Large intestine (tissue), 3 donors: Measurements from ENCODE around the gene FARP2. TPM values are rescaled to one million over a fixed set of nuclear protein-coding genes. Genes with fewer than 3 reads are reported as not detected.
"Not testable (repeated sequence)": the region's sequence is repeated elsewhere in the genome, so short reads cannot be mapped to it uniquely, and the experiment has no call there.

ENCODE experiments used
- DNase-seq, 2 donors: peaks; one replicate each; pipeline versions ENCODE4 v3.0.0 to v3.0.0-alpha.2; 2013
- H3K27ac ChIP-seq: one replicate; pipeline ENCODE4 v1.5.1; 2013; ENCODE audit warnings: low read length
- H3K27me3 ChIP-seq: 2 replicates; pipeline ENCODE4 v1.6.1; 2013; ENCODE audit warnings: low read length; ENCODE audit not compliant: control insufficient read depth, insufficient read depth
- H3K36me3 ChIP-seq: 2 replicates; pipeline ENCODE4 v1.6.1; 2013; ENCODE audit warnings: low read length; ENCODE audit not compliant: control insufficient read depth, insufficient read depth
- H3K4me1 ChIP-seq: one replicate; pipeline ENCODE4 v1.6.1; 2013; ENCODE audit warnings: low read length; ENCODE audit not compliant: control insufficient read depth, insufficient read depth
- H3K4me3 ChIP-seq: one replicate; pipeline ENCODE4 v1.5.1; 2013; ENCODE audit warnings: low read length
- H3K9me3 ChIP-seq: one replicate; pipeline ENCODE4 v1.6.1; 2013; ENCODE audit warnings: mild to moderate bottlenecking, low read depth, low read length, moderate library complexity; ENCODE audit not compliant: control insufficient read depth
- WGBS: methylation state at CpG from one replicate; pipeline ENCODE4 v1.1.5; 2013; ENCODE audit warnings: low lambda C conversion rate; ENCODE audit not compliant: insufficient coverage; 5-methylcytosine and 5-hydroxymethylcytosine counted together
- polyA plus RNA-seq: library from polyadenylated mRNA; unstranded; fragments of 120-200 nt; gene quantifications from one replicate; pipeline ENCODE4 v1.2.1, GENCODE V29; 2013

FARP2 gene
- polyA plus RNA-seq, 1 donor, result 52.6 TPM

DNA sequence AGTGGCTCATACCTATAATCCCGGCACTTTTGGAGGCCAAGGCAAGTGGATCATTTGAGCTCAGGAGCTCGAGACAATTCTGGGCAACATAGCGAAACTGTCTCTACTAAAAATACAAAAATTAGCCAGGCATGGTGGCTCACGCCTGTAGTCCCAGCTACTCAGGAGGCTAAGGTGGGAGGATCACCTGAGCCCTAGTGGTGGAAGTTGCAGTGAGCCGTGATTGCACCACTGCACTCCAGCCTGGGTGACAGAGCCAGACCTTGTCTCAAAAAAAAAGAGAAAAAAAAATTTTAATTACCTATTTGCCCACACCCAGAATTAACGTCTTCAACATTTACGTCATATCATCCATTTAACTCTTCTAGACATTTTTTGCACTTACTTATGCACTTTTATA lies 29.4 kb downstream of the FARP2 start:
- not testable (repeated sequence) for H3K4me1 ChIP-seq, H3K27me3 ChIP-seq, H3K4me3 ChIP-seq, DNase-seq, H3K27ac ChIP-seq, H3K9me3 ChIP-seq
- 94% methylated on average over 3 of the region's 7 CpGs for WGBS
- peaks cover 17% of the 10 kb centered on the region for H3K36me3 ChIP-seq

DNA sequence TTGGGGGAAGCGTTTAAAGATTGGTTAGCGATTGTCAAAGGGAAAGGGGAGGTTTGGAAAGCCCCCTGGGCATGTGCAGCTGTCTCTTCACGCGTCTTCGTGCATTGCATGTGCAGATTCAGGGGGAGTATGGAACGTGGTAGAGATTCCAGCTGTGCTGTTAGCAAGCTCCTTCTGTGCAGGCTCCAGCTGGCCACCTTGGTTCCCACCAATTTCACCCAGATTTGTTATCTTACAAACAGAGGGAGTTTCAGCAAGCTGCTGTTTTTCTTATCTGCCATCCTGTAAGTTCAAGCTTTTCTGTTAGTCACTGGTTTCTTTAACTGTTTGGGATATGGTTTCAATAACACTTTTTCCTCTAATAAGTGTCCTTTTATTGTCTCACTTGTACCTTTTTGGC lies 30.4 kb downstream of the FARP2 start:
- H3K4me3 ChIP-seq, result no peak overlapping the region
- H3K27ac ChIP-seq, result no peak overlapping the region
- WGBS, result no CpG with 5 or more reads among the region's 6 CpGs
- no peak for DNase-seq
- peaks cover 13% of the 10 kb centered on the region for H3K36me3 ChIP-seq
- peaks cover 2% of the 10 kb centered on the region for H3K4me1 ChIP-seq
- no peaks in the 10 kb centered on the region for H3K27me3 ChIP-seq
- H3K9me3 ChIP-seq, result no peaks in the 10 kb centered on the region

- no peak for DNase-seq
- Histone ChIP-seq H3K4me1 (peaks cover 7% of the 10 kb centered on the region), H3K27ac (no peak overlapping the region), H3K27me3 (no peaks in the 10 kb centered on the region), H3K36me3 (peaks cover 8% of the 10 kb centered on the region), H3K9me3 (no peaks in the 10 kb centered on the region), H3K4me3 (no peak overlapping the region)
- WGBS, result 100% methylated on average over 1 of the region's 2 CpGs
Measured at GRCh38 chr2:241389697-241390096, 33.6 kb downstream of the FARP2 start.

DNA sequence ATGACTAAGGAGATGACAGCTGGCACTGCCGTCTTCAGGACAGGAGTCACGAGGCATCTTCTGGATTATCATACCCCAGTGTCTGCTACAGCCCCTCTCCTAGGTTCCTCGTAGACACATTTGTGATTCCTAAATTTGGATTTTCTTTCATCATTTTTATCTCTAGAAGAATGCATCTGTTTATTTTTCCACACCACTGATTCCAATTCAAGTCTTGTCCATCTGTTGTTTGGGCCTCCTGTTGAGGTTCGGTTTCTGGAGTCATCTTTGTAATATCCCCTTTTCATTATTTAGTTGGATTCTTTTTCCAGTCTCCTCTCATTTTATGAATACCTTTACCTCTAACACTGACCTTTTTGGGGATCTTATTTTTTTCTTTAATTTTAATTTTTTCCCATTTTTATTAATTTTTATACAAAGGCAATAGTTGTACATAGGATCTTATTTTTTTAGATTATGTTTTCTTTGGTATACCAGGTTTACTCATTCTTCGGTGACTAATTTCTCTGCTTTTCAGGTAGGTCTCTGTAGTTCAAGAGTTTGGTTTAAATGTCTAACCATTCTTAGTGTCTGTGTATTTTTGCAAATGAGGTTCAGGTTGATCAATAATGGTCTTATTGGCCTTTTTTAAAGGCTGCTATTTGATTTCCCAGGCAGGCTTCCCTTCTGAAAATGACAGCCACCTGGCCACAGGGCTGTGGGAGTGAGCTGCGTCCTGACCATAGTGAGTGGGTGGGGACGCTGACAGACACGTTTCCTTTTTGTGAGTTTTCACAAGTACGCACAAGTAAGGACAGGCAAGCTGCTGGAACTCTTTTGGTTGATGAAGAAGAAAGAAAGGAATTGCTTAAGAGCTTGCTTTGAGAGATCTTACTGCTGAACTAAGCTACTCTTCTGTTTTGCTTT lies 34.5 kb downstream of the FARP2 start:
- Histone ChIP-seq H3K27me3 (no peaks in the 10 kb centered on the region), H3K4me3 (no peak overlapping the region), H3K27ac (no peak overlapping the region), H3K4me1 (peaks cover 7% of the 10 kb centered on the region), H3K9me3 (no peaks in the 10 kb centered on the region), H3K36me3 (peaks cover 12% of the 10 kb centered on the region)
- 92% methylated on average over 2 of the region's 9 CpGs for whole genome bisulfite sequencing
- DNase-seq, result no peak

- Histone ChIP-seq H3K27ac (no peak overlapping the region), H3K36me3 (peaks cover 10% of the 10 kb centered on the region), H3K27me3 (no peaks in the 10 kb centered on the region), H3K4me1 (peaks cover 7% of the 10 kb centered on the region), H3K4me3 (no peak overlapping the region), H3K9me3 (no peaks in the 10 kb centered on the region)
- peak; percentile 24 to 38 for DNase-seq
- WGBS, result 100% methylated on average over 1 of the region's 6 CpGs
Measured at GRCh38 chr2:241391892-241392665, 36.0 kb downstream of the FARP2 start.

GRCh38 chr2:241392753-241393152 lies 36.7 kb downstream of the FARP2 start:
- H3K27ac ChIP-seq, H3K36me3 ChIP-seq, H3K9me3 ChIP-seq, H3K4me1 ChIP-seq, DNase-seq, H3K27me3 ChIP-seq, H3K4me3 ChIP-seq: not testable (repeated sequence)
- WGBS, result no CpG with 5 or more reads among the region's 4 CpGs

- Histone ChIP-seq H3K4me3 (no peak overlapping the region), H3K36me3 (peaks cover 7% of the 10 kb centered on the region), H3K9me3 (no peaks in the 10 kb centered on the region), H3K27me3 (no peaks in the 10 kb centered on the region), H3K4me1 (peaks cover 7% of the 10 kb centered on the region), H3K27ac (no peak overlapping the region)
- WGBS, result no CpG with 5 or more reads among the region's 3 CpGs
- no peak for DNase-seq
Measured at GRCh38 chr2:241393524-241394196, 37.6 kb downstream of the FARP2 start.

GRCh38 chr2:241396809-241397208 lies 40.7 kb downstream of the FARP2 start:
- H3K4me3 ChIP-seq, H3K27ac ChIP-seq, H3K27me3 ChIP-seq, H3K36me3 ChIP-seq, H3K9me3 ChIP-seq, DNase-seq: not testable (repeated sequence)
- no CpG with 5 or more reads among the region's 6 CpGs for WGBS
- peaks cover 17% of the 10 kb centered on the region for H3K4me1 ChIP-seq

- H3K4me3 ChIP-seq, result no peak overlapping the region
- WGBS, result no CpG with 5 or more reads among the region's 10 CpGs
- peak overlapping the region; percentile 32 for H3K27ac ChIP-seq
Measured at GRCh38 chr2:241399941-241400922, 44.1 kb downstream of the FARP2 start.

More at GRCh38 chr2:241399941-241400922, 44.1 kb downstream of the FARP2 start:
- Histone ChIP-seq H3K9me3 (no peaks in the 10 kb centered on the region), H3K27me3 (no peaks in the 10 kb centered on the region), H3K36me3 (peaks cover 10% of the 10 kb centered on the region), H3K4me1 (peaks cover 14% of the 10 kb centered on the region)
- DNase-seq, result peak; percentile 24 to 69
